KMS-11 (cell line): Measurements from ENCODE around the gene FBXW7.

ENCODE experiments used
- H2AFZ ChIP-seq: fragments of 200-600 bp; sonication (generic); 2 replicates; pipeline ENCODE4 v1.6.1; 2016; ENCODE audit warnings: antibody characterized with exemption, mixed run types, low read depth
- H3K27ac ChIP-seq: fragments of 200-600 bp; sonication (generic); 2 replicates; pipeline ENCODE4 v1.6.1; 2016; ENCODE audit warnings: mild to moderate bottlenecking, mixed run types
- H3K27me3 ChIP-seq: fragments of 200-600 bp; sonication (generic); 2 replicates; pipeline ENCODE4 v1.6.1; 2017; ENCODE audit warnings: mild to moderate bottlenecking, low read depth, mixed run types, moderate library complexity; ENCODE audit not compliant: insufficient read depth
- H3K36me3 ChIP-seq: fragments of 200-600 bp; sonication (generic); 2 replicates; pipeline ENCODE4 v1.6.1; 2017; ENCODE audit warnings: mild to moderate bottlenecking, mixed run types; ENCODE audit not compliant: insufficient read depth
- H3K4me1 ChIP-seq: fragments of 200-600 bp; sonication (generic); 2 replicates; pipeline ENCODE4 v1.6.1; 2016; ENCODE audit warnings: mild to moderate bottlenecking, low read depth, mixed run types; ENCODE audit not compliant: poor library complexity, severe bottlenecking
- H3K4me2 ChIP-seq: fragments of 200-600 bp; sonication (generic); 2 replicates; pipeline ENCODE4 v1.7.0; 2016; ENCODE audit warnings: mild to moderate bottlenecking, mixed run types
- H3K4me3 ChIP-seq: fragments of 200-600 bp; sonication (generic); IDR thresholded peaks from 2 replicates; pipeline ENCODE4 v1.6.1; 2017; ENCODE audit warnings: low read depth, low read length, mixed read lengths; ENCODE audit not compliant: insufficient read depth
- H3K79me2 ChIP-seq: fragments of 200-600 bp; sonication (generic); 2 replicates; pipeline ENCODE4 v1.6.1; 2016; ENCODE audit warnings: low read depth, mixed run types; ENCODE audit not compliant: insufficient read depth
- H3K9ac ChIP-seq: fragments of 200-600 bp; sonication (generic); 2 replicates; pipeline ENCODE4 v1.6.1; 2016; ENCODE audit warnings: mild to moderate bottlenecking, mixed run types
- H4K20me1 ChIP-seq: fragments of 200-600 bp; sonication (generic); 2 replicates; pipeline ENCODE4 v1.6.1; 2016; ENCODE audit warnings: mild to moderate bottlenecking, mixed run types; ENCODE audit not compliant: insufficient read depth
- TF ChIP-seq, protein P1 (sequence below): fragments of 200-600 bp; sonication (generic); conservative IDR thresholded peaks from 2 replicates; pipeline ENCODE4 v1.6.1; 2017; ENCODE audit warnings: low read depth, mild to moderate bottlenecking, antibody characterized with exemption, low read length, moderate library complexity, mixed read lengths

Gene FBXW7

DNA sequence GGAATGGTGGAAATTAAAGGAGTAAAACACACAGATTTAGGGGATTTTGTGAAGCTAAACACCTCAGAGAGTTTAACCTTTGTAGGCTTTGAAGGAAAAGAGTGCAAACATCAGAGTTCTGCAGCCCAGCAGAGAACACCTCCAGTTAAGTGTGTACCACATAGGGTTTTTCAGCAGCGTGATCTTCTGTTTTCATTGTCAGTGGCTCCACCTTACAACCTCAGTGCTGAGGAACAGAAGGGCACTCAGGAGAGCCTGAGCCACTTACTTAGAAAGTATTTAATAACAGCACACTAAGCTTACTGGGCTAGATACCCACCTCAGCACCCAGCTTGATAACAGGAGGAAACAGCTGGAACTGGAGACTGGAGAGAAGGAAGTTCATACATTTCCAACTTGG is 2.0 kb upstream of the FBXW7 start:
- Histone ChIP-seq H4K20me1 (peaks cover 9% of the 10 kb centered on the region; the same call in 1 of the 2 replicates), H3K27ac (peak overlapping the region; percentile 96; the same call in 1 of the 2 replicates), H3K36me3 (no peaks in the 10 kb centered on the region), H2AFZ (no peak overlapping the region), H3K4me2 (peak overlapping the region; percentile 61), H3K4me3 (no peak overlapping the region), H3K79me2 (peaks cover 69% of the 10 kb centered on the region), H3K9ac (peak overlapping the region; percentile 94; the same call in 1 of the 2 replicates), H3K4me1 (peaks cover 35% of the 10 kb centered on the region), H3K27me3 (no peaks in the 10 kb centered on the region)
- TF ChIP-seq, protein P1, sequence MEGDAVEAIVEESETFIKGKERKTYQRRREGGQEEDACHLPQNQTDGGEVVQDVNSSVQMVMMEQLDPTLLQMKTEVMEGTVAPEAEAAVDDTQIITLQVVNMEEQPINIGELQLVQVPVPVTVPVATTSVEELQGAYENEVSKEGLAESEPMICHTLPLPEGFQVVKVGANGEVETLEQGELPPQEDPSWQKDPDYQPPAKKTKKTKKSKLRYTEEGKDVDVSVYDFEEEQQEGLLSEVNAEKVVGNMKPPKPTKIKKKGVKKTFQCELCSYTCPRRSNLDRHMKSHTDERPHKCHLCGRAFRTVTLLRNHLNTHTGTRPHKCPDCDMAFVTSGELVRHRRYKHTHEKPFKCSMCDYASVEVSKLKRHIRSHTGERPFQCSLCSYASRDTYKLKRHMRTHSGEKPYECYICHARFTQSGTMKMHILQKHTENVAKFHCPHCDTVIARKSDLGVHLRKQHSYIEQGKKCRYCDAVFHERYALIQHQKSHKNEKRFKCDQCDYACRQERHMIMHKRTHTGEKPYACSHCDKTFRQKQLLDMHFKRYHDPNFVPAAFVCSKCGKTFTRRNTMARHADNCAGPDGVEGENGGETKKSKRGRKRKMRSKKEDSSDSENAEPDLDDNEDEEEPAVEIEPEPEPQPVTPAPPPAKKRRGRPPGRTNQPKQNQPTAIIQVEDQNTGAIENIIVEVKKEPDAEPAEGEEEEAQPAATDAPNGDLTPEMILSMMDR, result no peak

DNA sequence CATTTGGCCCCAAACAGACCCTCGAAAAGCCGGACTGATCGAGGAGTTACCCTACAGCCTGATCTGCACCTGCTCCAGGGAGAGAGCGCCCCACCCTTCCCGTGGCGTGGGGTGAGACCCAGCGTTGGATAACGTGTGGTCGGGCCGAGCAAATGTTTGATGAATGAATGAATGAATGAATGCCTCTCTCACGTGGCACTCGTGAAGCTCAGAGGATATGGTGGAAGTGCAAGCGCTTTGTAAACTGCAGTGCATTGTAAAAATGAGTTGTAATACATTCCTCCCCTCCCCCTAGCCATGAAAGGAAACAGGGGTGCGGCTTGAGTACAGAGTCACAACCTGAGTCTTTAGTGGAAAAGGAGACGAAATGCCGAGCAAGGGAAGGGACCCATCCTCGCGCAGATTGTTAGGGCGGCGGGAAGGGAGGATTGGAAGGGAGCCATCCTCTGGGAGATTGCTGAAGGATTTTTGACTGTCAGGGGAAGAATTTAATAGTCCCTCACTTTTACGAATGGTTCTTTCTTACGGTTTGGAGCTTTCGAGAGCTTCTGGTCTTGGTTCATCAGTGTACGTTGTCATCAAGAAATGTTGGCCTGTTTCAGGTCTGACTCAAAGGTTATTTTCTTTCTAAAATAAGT is 772 bp upstream of the FBXW7 start:
- peaks cover 9% of the 10 kb centered on the region; the same call in 1 of the 2 replicates for H4K20me1 ChIP-seq
- no peak overlapping the region for H3K4me3 ChIP-seq
- peak overlapping the region; percentile 96 for H3K27ac ChIP-seq
- H3K27me3 ChIP-seq, result no peaks in the 10 kb centered on the region
- no peaks in the 10 kb centered on the region for H3K36me3 ChIP-seq
- TF ChIP-seq, protein P1, result no peak
- H3K9ac ChIP-seq, result peak overlapping the region; percentile 94
- peak overlapping the region; percentile 61 for H3K4me2 ChIP-seq
- peaks cover 47% of the 10 kb centered on the region for H3K4me1 ChIP-seq
- H3K79me2 ChIP-seq, result peaks cover 82% of the 10 kb centered on the region
- peak overlapping the region; percentile 67 for H2AFZ ChIP-seq

DNA sequence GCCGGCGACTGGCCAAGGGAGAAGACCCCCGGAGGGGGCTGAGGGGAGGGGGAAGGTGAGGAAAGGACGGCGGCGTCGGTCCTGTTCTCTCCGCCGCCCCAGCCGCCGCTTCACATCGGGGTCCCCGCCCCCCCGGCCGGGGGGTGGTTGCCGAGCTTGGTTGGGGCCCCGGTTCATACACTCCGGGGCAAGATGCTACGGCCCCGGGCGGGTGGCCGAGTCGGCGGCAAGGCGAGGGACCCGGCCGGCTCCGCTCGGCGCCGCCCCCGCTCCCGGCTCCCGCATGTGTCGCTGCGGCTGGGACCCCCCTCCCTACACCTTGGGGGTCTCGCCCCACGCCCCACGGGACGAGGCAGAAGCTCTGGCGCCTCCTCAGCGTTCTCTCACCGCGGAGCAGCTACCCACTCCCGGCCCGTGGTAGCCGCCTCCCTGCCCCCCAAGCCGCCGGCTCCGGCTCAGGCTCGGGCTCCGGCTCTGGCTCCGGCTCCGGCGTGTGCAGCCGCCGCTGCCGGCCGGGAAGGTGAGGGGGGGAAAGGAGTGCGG is 461 bp downstream of the FBXW7 start:
- H3K27me3 ChIP-seq, result no peaks in the 10 kb centered on the region
- H3K9ac ChIP-seq, result peak overlapping the region; percentile 94
- TF ChIP-seq, protein P1, result no peak
- peak overlapping the region; percentile 96 for H3K27ac ChIP-seq
- no peak overlapping the region for H3K4me3 ChIP-seq
- H2AFZ ChIP-seq, result peak overlapping the region; percentile 35; the same call in 1 of the 2 replicates
- H3K4me1 ChIP-seq, result peaks cover 59% of the 10 kb centered on the region
- no peaks in the 10 kb centered on the region for H3K36me3 ChIP-seq
- peaks cover 91% of the 10 kb centered on the region for H3K79me2 ChIP-seq
- peaks cover 9% of the 10 kb centered on the region; the same call in 1 of the 2 replicates for H4K20me1 ChIP-seq
- H3K4me2 ChIP-seq, result peak overlapping the region; percentile 83; the same call in 1 of the 2 replicates

DNA sequence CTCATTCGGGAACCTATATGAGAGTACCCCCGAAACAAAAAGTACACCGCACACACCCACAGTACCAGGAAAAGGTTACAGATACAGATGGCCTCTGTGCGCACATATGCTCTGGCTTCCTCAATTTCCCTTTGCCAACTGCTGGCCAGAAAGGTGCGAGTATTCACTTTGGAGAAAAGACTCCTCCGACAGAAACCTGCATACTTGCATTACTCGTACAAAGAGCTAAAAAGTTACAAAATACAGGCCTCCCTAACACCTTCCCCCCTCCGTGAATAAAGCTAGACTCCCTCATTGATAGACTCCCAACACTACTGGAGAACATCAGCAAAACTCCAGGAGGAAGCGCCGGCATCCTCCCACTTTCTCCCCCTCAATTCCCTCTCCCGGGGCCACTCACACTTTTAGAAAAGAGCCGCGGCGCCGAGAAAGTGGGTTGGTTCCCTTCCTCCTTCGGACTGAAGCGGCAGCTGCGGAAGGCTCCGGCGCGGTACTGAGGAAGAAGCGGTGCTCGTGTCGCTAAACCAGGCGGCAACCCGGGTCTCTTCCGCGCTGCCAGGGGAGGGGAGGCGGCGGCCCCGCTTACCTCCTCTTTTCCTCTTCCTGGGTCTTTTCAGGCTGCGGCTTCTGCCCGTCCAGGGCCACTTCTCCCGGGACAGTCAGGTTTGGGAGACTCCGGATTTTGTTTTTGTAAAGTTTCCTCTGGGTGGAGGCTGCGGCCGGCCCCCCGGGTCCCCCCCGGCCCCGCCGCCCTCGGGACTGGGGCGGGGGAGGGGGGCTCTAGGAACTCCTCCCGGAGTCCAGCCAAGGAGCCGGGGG is 1.1 kb downstream of the FBXW7 start:
- peaks cover 59% of the 10 kb centered on the region for H3K4me1 ChIP-seq

More for the DNA sequence above, 1.1 kb downstream of the FBXW7 start:
- Histone ChIP-seq H3K4me3 (no peak overlapping the region), H2AFZ (no peak overlapping the region), H3K4me2 (peak overlapping the region; percentile 83), H3K9ac (peak overlapping the region; percentile 94), H3K36me3 (no peaks in the 10 kb centered on the region), H3K79me2 (peaks cover 88% of the 10 kb centered on the region), H4K20me1 (peaks cover 9% of the 10 kb centered on the region; the same call in 1 of the 2 replicates), H3K27ac (no peak overlapping the region; the same call in 1 of the 2 replicates), H3K27me3 (no peaks in the 10 kb centered on the region)
- TF ChIP-seq, protein P1, result no peak
